ENCODE data around the gene SPEF2. TPM values are rescaled to one million over a fixed set of nuclear protein-coding genes. Genes with fewer than 3 reads are reported as not detected.

The SPEF2 gene
- total and polyA plus RNA-seq, 9 of the 15 experiments (the other 6 are each of a cell fraction or from before 2014, with no cell fraction given), result 0.11 to 0.62 (median 0.20) TPM; not detected in 2

- no peak overlapping the region for H2AFZ ChIP-seq (ENCODE audit: low read depth, low read length)
- FAIRE-seq, result no peak
- in situ Hi-C loops (cut with MboI), result no loop called here
- H3K9me3 ChIP-seq (replicated peaks; ENCODE audit: control insufficient read depth, insufficient read depth, low read depth, low read length), result no peaks in the 10 kb centered on the region
- BruUV-seq (replicated peaks), result no TSS peak
- ChIA-PET POLR2A (no interaction called here), CTCF (ENCODE audit: low intra/inter-chr PET ratio) (no interaction called here)
- H3K4me2 ChIP-seq (ENCODE audit: insufficient read depth, low read length), result no peak overlapping the region
- no peak overlapping the region for H3K9ac ChIP-seq (ENCODE audit: insufficient read depth in 1 of 2, low read depth in 2 of 2, low read length in 2 of 2)
- intact Hi-C loops (cut with micrococcal nuclease), result no loop called here
- no peaks in the 10 kb centered on the region for H3K27me3 ChIP-seq (ENCODE audit: control insufficient read depth in 2 of 2, insufficient read depth in 2 of 2, low read length in 2 of 2)
- no peaks in the 10 kb centered on the region for H3K4me1 ChIP-seq (replicated peaks in 1 of 2; ENCODE audit: control insufficient read depth in 2 of 2, insufficient read depth in 2 of 2, low read length in 2 of 2)
- no peaks in the 10 kb centered on the region for H3K9me1 ChIP-seq (ENCODE audit: control insufficient read depth, insufficient read depth, low read length)
- H3K27ac ChIP-seq (ENCODE audit: extremely low read depth, low read depth, low read length), result no peak overlapping the region
- H4K20me1 ChIP-seq (replicated peaks; ENCODE audit: control insufficient read depth, insufficient read depth, low read length), result no peaks in the 10 kb centered on the region
- TF ChIP-seq EZH2 (IDR thresholded peaks at IDR 0.05; ENCODE audit: borderline replicate concordance, low read depth, low read length) (no peak), ZNF24 (IDR thresholded peaks at IDR 0.05) (no peak), E2F6 (IDR thresholded peaks at IDR 0.05; ENCODE audit: borderline replicate concordance in 1 of 2, extremely low read depth in 1 of 2, insufficient read depth in 1 of 2, insufficient read length in 1 of 2, low read depth in 1 of 2, low read length in 1 of 2, poor library complexity in 1 of 2, severe bottlenecking in 1 of 2) (no peak), CBX3 (IDR thresholded peaks at IDR 0.05; ENCODE audit: borderline replicate concordance in 1 of 2, low read length in 2 of 2) (no peak), GATAD2A (IDR thresholded peaks at IDR 0.05) (no peak), POLR2H (tag; IDR thresholded peaks at IDR 0.05; ENCODE audit: low read depth) (no peak), MED1 (CRISPR knock-in tag; IDR thresholded peaks at IDR 0.05; ENCODE audit: borderline replicate concordance) (no peak), ZNF584 (CRISPR knock-in tag; IDR thresholded peaks at IDR 0.05; ENCODE audit: low read depth) (no peak), TRIM24 (IDR thresholded peaks at IDR 0.05) (no peak), PHTF2 (CRISPR knock-in tag; IDR thresholded peaks at IDR 0.05) (no peak), ZEB2 (IDR thresholded peaks at IDR 0.05) (no peak), SUPT5H (IDR thresholded peaks at IDR 0.05) (no peak), CTBP1 (IDR thresholded peaks at IDR 0.05; ENCODE audit: borderline replicate concordance) (no peak)
- no peak for DNase-seq (ENCODE audit: extremely low read depth in 1 of 4, low spot score in 3 of 4)
- WGBS (ENCODE audit: insufficient coverage, low coverage, missing lambda C conversion rate), result 0% methylated on average over 1 of the region's 2 CpGs
- H3K79me2 ChIP-seq (ENCODE audit: control insufficient read depth, insufficient read depth, low read length), result no peaks in the 10 kb centered on the region
- no peak for ATAC-seq
- H3K4me3 ChIP-seq, result no peak overlapping the region
- H3K36me3 ChIP-seq (ENCODE audit: control insufficient read depth, insufficient read depth, low read length), result no peaks in the 10 kb centered on the region
Measured at GRCh38 chr5:35832762-35833161, 215.1 kb downstream of the SPEF2 start.
